ENCODE measurements around the gene SEC16B. TPM values are rescaled to one million over a fixed set of nuclear protein-coding genes. Genes with fewer than 3 reads are reported as not detected.

SEC16B gene
- total and polyA plus RNA-seq, 2 experiments from 2014 or later: 0.53 to 0.63 TPM

DNA sequence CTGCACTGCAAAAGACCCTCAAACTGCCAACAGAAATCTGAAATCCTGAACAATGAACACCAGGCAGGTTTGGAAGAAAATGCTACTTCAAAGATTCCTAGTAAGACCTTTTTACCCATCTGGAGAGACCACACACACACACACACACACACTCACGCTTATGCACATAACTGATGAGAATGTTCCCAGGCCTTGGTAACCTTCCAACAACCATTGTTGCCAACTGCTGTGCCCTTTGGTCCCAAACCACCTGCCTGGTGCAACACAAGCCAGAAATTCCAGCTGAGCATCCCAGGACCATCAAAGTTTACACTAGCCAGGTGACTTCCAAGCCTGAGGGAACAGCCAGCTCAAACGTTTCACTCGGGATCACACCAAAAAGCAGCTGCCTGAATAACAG lies 56.9 kb downstream of the SEC16B start:
- peaks cover 3% of the 10 kb centered on the region for H3K27me3 ChIP-seq
- no peak overlapping the region for H3K27ac ChIP-seq
- no peaks in the 10 kb centered on the region for H3K36me3 ChIP-seq
- DNase-seq (ENCODE audit: low read depth in 1 of 2, low spot score in 1 of 2): no peak
- H3K4me3 ChIP-seq: no peak overlapping the region
- no peak for TF ChIP-seq CTCF (IDR thresholded peaks at IDR 0.05; ENCODE audit: low read depth, low read length)
- H3K9me3 ChIP-seq (ENCODE audit: low read depth): no peaks in the 10 kb centered on the region
- H3K4me1 ChIP-seq (ENCODE audit: low read depth): no peaks in the 10 kb centered on the region

GRCh38 chr1:177909416-177909815 lies 60.4 kb downstream of the SEC16B start:
- no peak for TF ChIP-seq CTCF (IDR thresholded peaks at IDR 0.05; ENCODE audit: low read depth, low read length)
- Histone ChIP-seq H3K36me3 (no peaks in the 10 kb centered on the region), H3K9me3 (ENCODE audit: low read depth) (no peaks in the 10 kb centered on the region), H3K27ac (no peak overlapping the region), H3K27me3 (peaks cover 3% of the 10 kb centered on the region), H3K4me1 (ENCODE audit: low read depth) (no peaks in the 10 kb centered on the region), H3K4me3 (no peak overlapping the region)
- no peak for DNase-seq (ENCODE audit: low read depth in 1 of 2, low spot score in 1 of 2)

- DNase-seq (ENCODE audit: low read depth in 1 of 2, low spot score in 1 of 2): no peak
- Histone ChIP-seq H3K27ac (no peak overlapping the region), H3K27me3 (no peaks in the 10 kb centered on the region), H3K4me3 (no peak overlapping the region), H3K4me1 (ENCODE audit: low read depth) (no peaks in the 10 kb centered on the region), H3K36me3 (no peaks in the 10 kb centered on the region), H3K9me3 (ENCODE audit: low read depth) (no peaks in the 10 kb centered on the region)
- TF ChIP-seq CTCF (IDR thresholded peaks at IDR 0.05; ENCODE audit: low read depth, low read length): no peak
These were observed 62.9 kb downstream of the SEC16B start for GRCh38 chr1:177907000-177907399.

DNA sequence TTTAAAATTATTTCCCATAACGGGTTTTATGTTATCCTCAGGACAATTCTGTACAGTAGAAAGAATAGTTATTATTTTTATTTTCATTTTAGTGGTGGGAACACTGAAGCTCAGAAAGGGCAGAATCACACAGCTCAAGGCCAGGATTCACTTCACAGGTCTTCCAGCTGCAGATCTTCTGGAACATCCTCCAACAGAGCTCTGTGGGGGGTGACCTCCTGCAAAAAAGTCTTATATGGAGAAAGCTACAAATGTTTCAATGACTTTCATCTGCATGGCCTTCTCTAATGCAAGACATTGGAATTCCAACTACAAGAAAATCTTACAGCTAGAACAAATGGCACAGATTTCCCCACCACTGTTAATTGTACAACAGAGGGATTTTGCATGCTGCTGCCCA lies 64.2 kb downstream of the SEC16B start:
- Histone ChIP-seq H3K27ac (no peak overlapping the region), H3K27me3 (no peaks in the 10 kb centered on the region), H3K9me3 (ENCODE audit: low read depth) (no peaks in the 10 kb centered on the region), H3K36me3 (no peaks in the 10 kb centered on the region), H3K4me1 (ENCODE audit: low read depth) (no peaks in the 10 kb centered on the region), H3K4me3 (no peak overlapping the region)
- DNase-seq (ENCODE audit: low read depth in 1 of 2, low spot score in 1 of 2): no peak
- no peak for TF ChIP-seq CTCF (IDR thresholded peaks at IDR 0.05; ENCODE audit: low read depth, low read length)

GRCh38 chr1:177902266-177902665 lies 67.6 kb downstream of the SEC16B start:
- no peak for TF ChIP-seq CTCF (IDR thresholded peaks at IDR 0.05; ENCODE audit: low read depth, low read length)
- no peak for DNase-seq (ENCODE audit: low read depth in 1 of 2, low spot score in 1 of 2)
- Histone ChIP-seq H3K27ac (no peak overlapping the region), H3K27me3 (no peaks in the 10 kb centered on the region), H3K4me1 (ENCODE audit: low read depth) (no peaks in the 10 kb centered on the region), H3K36me3 (no peaks in the 10 kb centered on the region), H3K4me3 (no peak overlapping the region), H3K9me3 (ENCODE audit: low read depth) (no peaks in the 10 kb centered on the region)

All from cardiac muscle cell (in vitro differentiated cells and primary cell).